Fibroblast of lung (primary cell): Measurements from ENCODE around the gene KMT2A. TPM values are rescaled to one million over a fixed set of nuclear protein-coding genes. Genes with fewer than 3 reads are reported as not detected.

Experiments used
- DNase-seq, 2 donors: peaks; one replicate each; pipeline versions ENCODE4 v3.0.0 to v3.0.0-alpha.2; 2010; ENCODE audit warnings: low read depth in 2 of 2
- H2AFZ ChIP-seq: 2 replicates; pipeline ENCODE4 v1.5.1; 2012; ENCODE audit warnings: low read length, control low read depth, inconsistent platforms
- H3K27ac ChIP-seq: 2 replicates; pipeline ENCODE4 v1.5.1; 2011; ENCODE audit warnings: low read length, control low read depth; ENCODE audit not compliant: insufficient read depth
- H3K27me3 ChIP-seq: 2 replicates; pipeline ENCODE4 v1.5.1; 2011; ENCODE audit warnings: mild to moderate bottlenecking, low read length; ENCODE audit not compliant: control insufficient read depth, insufficient read depth
- H3K36me3 ChIP-seq: 2 replicates; pipeline ENCODE4 v1.5.1; 2011; ENCODE audit warnings: low read length; ENCODE audit not compliant: control insufficient read depth, insufficient read depth
- H3K4me1 ChIP-seq: 2 replicates; pipeline ENCODE4 v1.5.1; 2011; ENCODE audit warnings: low read length; ENCODE audit not compliant: control insufficient read depth, insufficient read depth; ENCODE audit errors: extremely low read depth
- H3K4me2 ChIP-seq: 2 replicates; pipeline ENCODE4 v1.5.1; 2011; ENCODE audit warnings: low read length, control low read depth; ENCODE audit not compliant: insufficient read depth; ENCODE audit errors: extremely low read depth
- H3K4me3 ChIP-seq, 4 experiments: fragments of 200-600 bp in 1 of 4; sonication (generic) in 1 of 4; replicated peaks in 1 of 4; 2 replicates each; pipeline ENCODE4 v1.5.1; 2011 to 2016; ENCODE audit warnings: low read length in 4 of 4, low read depth in 3 of 4, mild to moderate bottlenecking in 3 of 4, control low read depth in 2 of 4, inconsistent platforms in 1 of 4, mixed read lengths in 1 of 4; ENCODE audit not compliant: insufficient read depth in 1 of 4; ENCODE audit errors: control extremely low read depth in 1 of 4
- H3K79me2 ChIP-seq: 2 replicates; pipeline ENCODE4 v1.5.1; 2012; ENCODE audit warnings: mild to moderate bottlenecking, low read length, inconsistent platforms; ENCODE audit not compliant: control insufficient read depth, insufficient read depth
- H3K9ac ChIP-seq: 2 replicates; pipeline ENCODE4 v1.5.1; 2011; ENCODE audit warnings: mild to moderate bottlenecking, low read length, control low read depth; ENCODE audit not compliant: insufficient read depth
- H3K9me3 ChIP-seq: 2 replicates; pipeline ENCODE4 v1.5.1; 2012; ENCODE audit warnings: low read depth, low read length; ENCODE audit not compliant: control insufficient read depth, insufficient read depth
- H4K20me1 ChIP-seq: 2 replicates; pipeline ENCODE4 v1.5.1; 2011; ENCODE audit warnings: low read length; ENCODE audit not compliant: control insufficient read depth, insufficient read depth; ENCODE audit errors: extremely low read depth
- CTCF ChIP-seq, 2 donors: IDR thresholded peaks in 1 of 2; conservative IDR thresholded peaks in 1 of 2; 1 replicate in 1 of 2; 2 replicates in 1 of 2; pipeline ENCODE4 v1.5.1; 2011 to 2012; ENCODE audit warnings: low read length in 2 of 2, control low read depth in 1 of 2, inconsistent platforms in 1 of 2, low read depth in 1 of 2, mild to moderate bottlenecking in 1 of 2
- EZH2 ChIP-seq: IDR thresholded peaks from 2 replicates; pipeline ENCODE4 v1.5.1; 2012; ENCODE audit warnings: low read length, control low read depth, mild to moderate bottlenecking; ENCODE audit errors: missing control alignments
- polyA plus RNA-seq, 2 donors: library from polyadenylated mRNA; depleted of rRNA in 1 of 2; stranded (reverse) in 1 of 2; unstranded in 1 of 2; fragments of >200 nt; gene quantifications; 2 replicates each; pipeline ENCODE4 v1.2.1, GENCODE V29; 2011 to 2012; ENCODE audit warnings: missing spikeins in 1 of 2
- total RNA-seq: library from RNA; depleted of rRNA; stranded (reverse); fragments of >200 nt; gene quantifications from 2 replicates; pipeline ENCODE4 v1.2.1, GENCODE V29; 2014

The KMT2A gene
- total and polyA plus RNA-seq, 2 donors (not counting 1 experiment from before 2014, with no cell fraction given): 17.1 to 33.4 TPM

DNA sequence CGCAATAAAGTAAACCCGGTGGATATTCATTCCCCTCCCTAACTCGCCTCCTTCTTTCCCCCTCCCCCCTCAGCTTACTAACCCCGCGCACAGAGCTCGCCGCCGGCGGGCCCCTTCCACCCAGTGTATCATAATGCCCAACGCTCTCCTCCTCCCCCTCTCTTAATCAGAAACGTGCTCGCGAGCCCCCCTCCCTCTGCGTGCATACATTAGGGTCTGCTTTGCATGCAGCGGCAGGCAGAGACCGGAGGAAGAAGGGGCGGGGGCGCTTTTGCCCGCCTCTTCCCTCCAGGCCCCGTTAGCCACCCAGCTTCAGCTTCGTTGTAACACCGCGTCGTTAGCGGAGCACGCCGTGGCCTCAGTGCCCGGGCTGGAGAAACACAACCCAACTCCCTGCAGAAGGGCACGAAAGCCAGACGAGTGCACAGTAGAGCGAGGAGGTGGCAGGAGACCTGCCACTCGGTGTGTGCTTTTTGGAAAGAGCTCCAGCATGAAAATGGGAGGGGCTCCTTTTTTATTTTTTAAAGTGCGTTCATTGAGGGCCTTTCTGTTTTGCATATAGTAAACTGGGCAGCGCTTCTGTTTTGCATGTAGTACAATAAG is 901 bp upstream of the KMT2A start:
- H3K27ac ChIP-seq: peak overlapping the region; percentile 35
- TF ChIP-seq CTCF (conservative IDR thresholded peaks at IDR 0.05 in 1 of 2, IDR thresholded peaks at IDR 0.05 in 1 of 2; ENCODE audit: low read depth in 1 of 2, low read length in 2 of 2) (no peak), EZH2 (no peak)
- H3K9ac ChIP-seq: peak overlapping the region; percentile 51

DNA sequence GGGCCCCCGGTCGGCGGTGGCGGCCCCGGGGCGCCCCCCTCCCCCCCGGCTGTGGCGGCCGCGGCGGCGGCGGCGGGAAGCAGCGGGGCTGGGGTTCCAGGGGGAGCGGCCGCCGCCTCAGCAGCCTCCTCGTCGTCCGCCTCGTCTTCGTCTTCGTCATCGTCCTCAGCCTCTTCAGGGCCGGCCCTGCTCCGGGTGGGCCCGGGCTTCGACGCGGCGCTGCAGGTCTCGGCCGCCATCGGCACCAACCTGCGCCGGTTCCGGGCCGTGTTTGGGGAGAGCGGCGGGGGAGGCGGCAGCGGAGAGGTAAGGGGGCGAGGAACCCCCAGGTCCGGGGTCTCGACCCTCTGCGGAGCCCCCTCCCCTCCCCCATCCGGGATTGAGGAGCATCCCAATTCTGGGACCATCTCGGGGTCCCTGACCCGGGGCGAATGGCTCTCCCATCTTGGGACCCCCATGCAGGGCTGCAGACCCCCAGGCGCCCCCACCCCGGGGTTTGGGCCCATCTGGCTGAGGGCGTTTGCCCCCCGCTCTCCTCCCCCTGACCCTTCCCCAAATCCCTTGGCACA is 431 bp downstream of the KMT2A start:
- Histone ChIP-seq H3K27me3 (no peaks in the 10 kb centered on the region), H3K36me3 (no peaks in the 10 kb centered on the region), H3K4me2 (peak overlapping the region; percentile 28), H3K4me1 (peaks cover 10% of the 10 kb centered on the region), H3K79me2 (peaks cover 52% of the 10 kb centered on the region), H4K20me1 (peaks cover 7% of the 10 kb centered on the region), H3K4me3 (peak overlapping the region; percentile 69 to 91 (median 80)), H2AFZ (no peak overlapping the region), H3K27ac (peak overlapping the region; percentile 79), H3K9ac (peak overlapping the region; percentile 87), H3K9me3 (no peaks in the 10 kb centered on the region)
- DNase-seq: peak in 1 of 2 donors; percentile 21
- TF ChIP-seq CTCF (conservative IDR thresholded peaks at IDR 0.05 in 1 of 2, IDR thresholded peaks at IDR 0.05 in 1 of 2; ENCODE audit: low read depth in 1 of 2, low read length in 2 of 2): no peak
- no peak for TF ChIP-seq EZH2

More for the DNA sequence above, 901 bp upstream of the KMT2A start:
- no peaks in the 10 kb centered on the region for H3K9me3 ChIP-seq
- H3K4me3 ChIP-seq: peak overlapping the region; percentile 53 to 90 (median 80)
- no peaks in the 10 kb centered on the region for H3K36me3 ChIP-seq
- H3K27me3 ChIP-seq: no peaks in the 10 kb centered on the region
- H3K4me1 ChIP-seq: peaks cover 10% of the 10 kb centered on the region
- H2AFZ ChIP-seq: peak overlapping the region; percentile 93
- peaks cover 7% of the 10 kb centered on the region for H4K20me1 ChIP-seq
- H3K79me2 ChIP-seq: peaks cover 39% of the 10 kb centered on the region
- H3K4me2 ChIP-seq: peak overlapping the region; percentile 100
- DNase-seq: peak; percentile 37 to 53

DNA sequence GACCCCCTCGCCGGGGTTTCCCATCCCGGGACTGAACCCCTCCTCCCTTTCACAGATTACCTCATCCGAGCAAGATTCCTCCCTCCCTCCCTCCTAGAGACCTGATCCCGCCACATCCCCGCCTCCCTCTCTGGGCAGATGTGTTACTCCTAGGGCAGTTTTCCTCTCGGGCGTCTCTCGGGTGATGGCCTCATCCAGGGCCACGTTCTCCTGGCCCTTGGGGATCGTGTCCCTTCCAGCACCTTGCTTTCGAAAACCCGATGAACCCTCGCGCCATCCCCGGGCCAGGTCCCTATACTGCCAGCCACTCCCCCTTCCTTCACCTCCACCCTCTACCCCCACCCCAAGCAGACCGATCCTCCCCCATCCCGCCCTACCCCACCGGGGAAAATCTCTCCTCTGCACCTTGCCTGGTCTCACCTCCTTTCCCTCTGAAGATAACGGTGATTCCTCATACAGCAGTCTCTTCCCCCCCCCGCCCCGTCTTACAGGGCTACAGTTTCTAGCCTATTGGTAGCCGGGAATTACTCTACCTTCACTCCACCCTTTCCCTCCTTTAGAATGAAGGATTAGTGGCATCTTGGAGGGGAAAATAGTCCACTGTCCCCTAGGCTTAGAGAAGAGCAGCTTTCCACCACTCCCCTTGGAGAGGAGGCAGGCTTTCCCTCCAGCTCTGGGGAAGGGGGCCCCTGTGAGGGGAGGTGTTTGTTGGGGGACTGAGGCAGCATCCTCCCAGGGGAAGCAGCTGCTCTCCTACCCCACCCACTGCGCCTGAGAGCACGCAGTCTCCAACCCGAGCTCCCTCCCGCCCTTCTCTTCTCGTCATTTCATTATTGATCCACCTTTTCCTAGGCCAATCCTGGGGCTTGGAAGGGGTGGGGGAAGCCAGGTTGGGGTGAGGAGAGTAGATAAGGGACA is 1.2 kb downstream of the KMT2A start:
- TF ChIP-seq EZH2: no peak
- H3K9ac ChIP-seq: peak overlapping the region; percentile 87
- no peaks in the 10 kb centered on the region for H3K36me3 ChIP-seq
- no peaks in the 10 kb centered on the region for H3K9me3 ChIP-seq
- no peak overlapping the region for H2AFZ ChIP-seq
- no peaks in the 10 kb centered on the region for H3K27me3 ChIP-seq
- DNase-seq: peak; percentile 23 to 46
- H3K79me2 ChIP-seq: peaks cover 60% of the 10 kb centered on the region
- peaks cover 7% of the 10 kb centered on the region for H4K20me1 ChIP-seq
- H3K4me3 ChIP-seq: peak overlapping the region; percentile 69 to 91 (median 80)
- peaks cover 15% of the 10 kb centered on the region for H3K4me1 ChIP-seq
- peak overlapping the region; percentile 79 for H3K27ac ChIP-seq
- H3K4me2 ChIP-seq: peak overlapping the region; percentile 100
